ENCODE results near the gene HMOX1.

The HMOX1 gene

GRCh38 chr22:35380537-35381423 lies at the start of gene HMOX1:
HMOX1 (plus strand) TSS chr22:35381096; CDS start chr22:35381174, 78 bp downstream.
- peak in 57 of 58 donors; percentile 18 to 93 (median 79) for DNase-seq

- no peak for DNase-seq
Observed at GRCh38 chr22:35332278-35332677, 48.6 kb upstream of the HMOX1 start.

GRCh38 chr22:35333220-35333619 lies 47.7 kb upstream of the HMOX1 start:
- DNase-seq = no peak

GRCh38 chr22:35334004-35334403 lies 46.9 kb upstream of the HMOX1 start:
- DNase-seq = no peak

GRCh38 chr22:35335468-35335867 lies 45.4 kb upstream of the HMOX1 start:
- DNase-seq = no peak

GRCh38 chr22:35335936-35336781 lies 44.7 kb upstream of the HMOX1 start:
- no peak for DNase-seq

- no peak for DNase-seq
Observed at GRCh38 chr22:35337932-35338331, 43.0 kb upstream of the HMOX1 start.

GRCh38 chr22:35341090-35341874 lies 39.6 kb upstream of the HMOX1 start:
- DNase-seq = no peak

GRCh38 chr22:35342390-35342789 lies 38.5 kb upstream of the HMOX1 start:
- DNase-seq = no peak

- DNase-seq = no peak
Observed at GRCh38 chr22:35343664-35344550, 37.0 kb upstream of the HMOX1 start.

GRCh38 chr22:35344956-35345690 lies 35.8 kb upstream of the HMOX1 start:
- no peak for DNase-seq

- DNase-seq = no peak
Observed at GRCh38 chr22:35345808-35346505, 34.9 kb upstream of the HMOX1 start.

- no peak for DNase-seq
Observed at GRCh38 chr22:35346596-35347220, 34.2 kb upstream of the HMOX1 start.

GRCh38 chr22:35347462-35347861 lies 33.4 kb upstream of the HMOX1 start:
- DNase-seq = no peak

GRCh38 chr22:35348026-35348590 lies 32.8 kb upstream of the HMOX1 start:
- no peak for DNase-seq

GRCh38 chr22:35348703-35349102 lies 32.2 kb upstream of the HMOX1 start:
- DNase-seq = no peak

GRCh38 chr22:35349368-35349703 lies 31.6 kb upstream of the HMOX1 start:
- DNase-seq = no peak
